Neural cell (in vitro differentiated cells): ENCODE results near the gene NCOA5.

Experiments used
- MXI1 ChIP-seq: fragments of 450-650 bp; conservative IDR thresholded peaks from 2 replicates; pipeline ENCODE4 v1.6.1; 2014; ENCODE audit warnings: antibody characterized with exemption, mild to moderate bottlenecking; ENCODE audit not compliant: poor library complexity, severe bottlenecking
- POLR2AphosphoS5 ChIP-seq: IDR thresholded peaks from 2 replicates; pipeline ENCODE4 v1.6.1; 2012
- SMC3 ChIP-seq: fragments of 450-650 bp; conservative IDR thresholded peaks from 2 replicates; pipeline ENCODE4 v1.6.1; 2014; ENCODE audit warnings: antibody characterized with exemption, mild to moderate bottlenecking, moderate library complexity; ENCODE audit not compliant: poor library complexity
- TF ChIP-seq, protein P1 (sequence below): fragments of 450-650 bp; IDR thresholded peaks from 2 replicates; pipeline ENCODE4 v1.5.1; 2014; ENCODE audit warnings: antibody characterized with exemption, mild to moderate bottlenecking, moderate library complexity; ENCODE audit not compliant: poor library complexity, severe bottlenecking

DNA sequence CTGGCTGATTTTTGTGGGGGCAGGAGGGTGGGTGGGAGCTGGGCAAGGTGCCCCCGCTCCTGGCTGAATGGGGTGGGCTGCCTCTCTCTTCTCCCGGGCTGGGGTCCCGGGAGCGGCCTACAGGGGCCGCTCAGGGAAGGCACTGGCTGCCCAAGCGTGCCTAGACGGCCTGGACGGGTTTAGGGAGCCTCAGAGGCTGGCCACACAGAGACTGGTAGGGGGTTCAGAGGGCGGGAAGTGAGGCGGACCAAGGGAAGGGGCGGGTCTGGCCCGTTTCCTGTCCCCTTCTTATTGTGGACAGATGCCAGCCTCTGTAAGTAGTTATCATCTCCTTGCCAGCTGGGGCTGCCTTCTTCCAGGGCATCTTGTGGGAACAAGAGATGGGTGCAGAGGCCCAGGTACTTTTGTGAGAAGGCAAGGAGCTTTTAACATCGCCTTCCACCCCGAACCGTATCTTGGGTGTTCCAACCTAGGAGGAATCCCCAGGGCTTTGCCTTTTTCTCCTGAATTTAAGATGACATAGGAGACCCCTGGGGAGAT, 28.8 kb upstream of the NCOA5 start:
- TF ChIP-seq SMC3 (no peak), MXI1 (no peak), POLR2AphosphoS5 (no peak)
- TF ChIP-seq, protein P1, sequence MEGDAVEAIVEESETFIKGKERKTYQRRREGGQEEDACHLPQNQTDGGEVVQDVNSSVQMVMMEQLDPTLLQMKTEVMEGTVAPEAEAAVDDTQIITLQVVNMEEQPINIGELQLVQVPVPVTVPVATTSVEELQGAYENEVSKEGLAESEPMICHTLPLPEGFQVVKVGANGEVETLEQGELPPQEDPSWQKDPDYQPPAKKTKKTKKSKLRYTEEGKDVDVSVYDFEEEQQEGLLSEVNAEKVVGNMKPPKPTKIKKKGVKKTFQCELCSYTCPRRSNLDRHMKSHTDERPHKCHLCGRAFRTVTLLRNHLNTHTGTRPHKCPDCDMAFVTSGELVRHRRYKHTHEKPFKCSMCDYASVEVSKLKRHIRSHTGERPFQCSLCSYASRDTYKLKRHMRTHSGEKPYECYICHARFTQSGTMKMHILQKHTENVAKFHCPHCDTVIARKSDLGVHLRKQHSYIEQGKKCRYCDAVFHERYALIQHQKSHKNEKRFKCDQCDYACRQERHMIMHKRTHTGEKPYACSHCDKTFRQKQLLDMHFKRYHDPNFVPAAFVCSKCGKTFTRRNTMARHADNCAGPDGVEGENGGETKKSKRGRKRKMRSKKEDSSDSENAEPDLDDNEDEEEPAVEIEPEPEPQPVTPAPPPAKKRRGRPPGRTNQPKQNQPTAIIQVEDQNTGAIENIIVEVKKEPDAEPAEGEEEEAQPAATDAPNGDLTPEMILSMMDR = no peak
